ENCODE measurements around the gene KRT8. TPM values are rescaled to one million over a fixed set of nuclear protein-coding genes. Genes with fewer than 3 reads are reported as not detected.

Gene KRT8
- total RNA-seq, 3 donors from 2014 or later (not counting 1 experiment from before 2014, with no cell fraction given): 0.24 to 0.25 TPM; not detected in 1

- Mint-ChIP-seq H3K9me3 (no peaks in the 10 kb centered on the region), H3K4me1 (no peaks in the 10 kb centered on the region), H3K4me3 (no peak overlapping the region), H3K27me3 (ENCODE audit: low read depth in 2 of 2) (peaks cover 0 to 9% of the 10 kb centered on the region in 2 donors), H3K36me3 (no peaks in the 10 kb centered on the region), H3K27ac (no peak overlapping the region)
- Histone ChIP-seq H3K4me1 (ENCODE audit: control insufficient read depth, insufficient read depth, low read length) (no peaks in the 10 kb centered on the region), H3K27ac (ENCODE audit: low read length) (no peak overlapping the region), H3K27me3 (ENCODE audit: control insufficient read depth, insufficient read depth, low read length) (no peaks in the 10 kb centered on the region), H3K36me3 (ENCODE audit: control insufficient read depth, insufficient read depth, low read length) (no peaks in the 10 kb centered on the region), H3K9me3 (ENCODE audit: control insufficient read depth, insufficient read depth, low read length) (no peaks in the 10 kb centered on the region), H3K4me3 (ENCODE audit: low read length) (no peak overlapping the region)
- TF ChIP-seq, protein P1, sequence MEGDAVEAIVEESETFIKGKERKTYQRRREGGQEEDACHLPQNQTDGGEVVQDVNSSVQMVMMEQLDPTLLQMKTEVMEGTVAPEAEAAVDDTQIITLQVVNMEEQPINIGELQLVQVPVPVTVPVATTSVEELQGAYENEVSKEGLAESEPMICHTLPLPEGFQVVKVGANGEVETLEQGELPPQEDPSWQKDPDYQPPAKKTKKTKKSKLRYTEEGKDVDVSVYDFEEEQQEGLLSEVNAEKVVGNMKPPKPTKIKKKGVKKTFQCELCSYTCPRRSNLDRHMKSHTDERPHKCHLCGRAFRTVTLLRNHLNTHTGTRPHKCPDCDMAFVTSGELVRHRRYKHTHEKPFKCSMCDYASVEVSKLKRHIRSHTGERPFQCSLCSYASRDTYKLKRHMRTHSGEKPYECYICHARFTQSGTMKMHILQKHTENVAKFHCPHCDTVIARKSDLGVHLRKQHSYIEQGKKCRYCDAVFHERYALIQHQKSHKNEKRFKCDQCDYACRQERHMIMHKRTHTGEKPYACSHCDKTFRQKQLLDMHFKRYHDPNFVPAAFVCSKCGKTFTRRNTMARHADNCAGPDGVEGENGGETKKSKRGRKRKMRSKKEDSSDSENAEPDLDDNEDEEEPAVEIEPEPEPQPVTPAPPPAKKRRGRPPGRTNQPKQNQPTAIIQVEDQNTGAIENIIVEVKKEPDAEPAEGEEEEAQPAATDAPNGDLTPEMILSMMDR (IDR thresholded peaks at IDR 0.05): no peak
- peak in 1 of 2 donors; percentile 0 for DNase-seq
- no peak for ATAC-seq
- intact Hi-C loops (cut with micrococcal nuclease): no loop called here
- 90% methylated on average over 9 of the region's 9 CpGs for WGBS (ENCODE audit: insufficient coverage)
These were observed 8.6 kb upstream of the KRT8 start for GRCh38 chr12:52913431-52913821.

- DNase-seq: no peak
- H3K27ac Mint-ChIP-seq: no peak overlapping the region
- TF ChIP-seq, protein P1 (IDR thresholded peaks at IDR 0.05): no peak
- no peaks in the 10 kb centered on the region for H3K9me3 Mint-ChIP-seq
- WGBS (ENCODE audit: insufficient coverage): 88% methylated on average over 8 of the region's 8 CpGs
- intact Hi-C loops (cut with micrococcal nuclease): no loop called here
- no peak for ATAC-seq
- Histone ChIP-seq H3K36me3 (ENCODE audit: control insufficient read depth, insufficient read depth, low read length) (no peaks in the 10 kb centered on the region), H3K9me3 (ENCODE audit: control insufficient read depth, insufficient read depth, low read length) (no peaks in the 10 kb centered on the region), H3K27ac (ENCODE audit: low read length) (no peak overlapping the region), H3K4me3 (ENCODE audit: low read length) (no peak overlapping the region), H3K4me1 (ENCODE audit: control insufficient read depth, insufficient read depth, low read length) (no peaks in the 10 kb centered on the region), H3K27me3 (ENCODE audit: control insufficient read depth, insufficient read depth, low read length) (no peaks in the 10 kb centered on the region)
- peaks cover 0 to 1% of the 10 kb centered on the region in 2 donors for H3K4me1 Mint-ChIP-seq
- no peaks in the 10 kb centered on the region for H3K36me3 Mint-ChIP-seq
- no peak overlapping the region for H3K4me3 Mint-ChIP-seq
- H3K27me3 Mint-ChIP-seq (ENCODE audit: low read depth in 2 of 2): peaks cover 0 to 10% of the 10 kb centered on the region in 2 donors
These were observed 8.0 kb upstream of the KRT8 start for GRCh38 chr12:52912711-52913430.

- H3K27me3 ChIP-seq (ENCODE audit: control insufficient read depth, insufficient read depth, low read length): no peaks in the 10 kb centered on the region
- Mint-ChIP-seq H3K36me3 (no peaks in the 10 kb centered on the region), H3K9me3 (no peaks in the 10 kb centered on the region), H3K27me3 (ENCODE audit: low read depth in 2 of 2) (peaks cover 0 to 15% of the 10 kb centered on the region in 2 donors), H3K4me1 (peaks cover 0 to 8% of the 10 kb centered on the region in 2 donors), H3K27ac (no peak overlapping the region), H3K4me3 (no peak overlapping the region)
- H3K27ac ChIP-seq (ENCODE audit: low read length): no peak overlapping the region
- no peak overlapping the region for H3K4me3 ChIP-seq (ENCODE audit: low read length)
- no peaks in the 10 kb centered on the region for H3K9me3 ChIP-seq (ENCODE audit: control insufficient read depth, insufficient read depth, low read length)
- H3K4me1 ChIP-seq (ENCODE audit: control insufficient read depth, insufficient read depth, low read length): peaks cover 9% of the 10 kb centered on the region
- H3K36me3 ChIP-seq (ENCODE audit: control insufficient read depth, insufficient read depth, low read length): no peaks in the 10 kb centered on the region
- 70% methylated on average over 10 of the region's 10 CpGs for WGBS (ENCODE audit: insufficient coverage)
- no peak for ATAC-seq
- peak in 1 of 2 donors; percentile 0 for DNase-seq
- intact Hi-C loops (cut with micrococcal nuclease): no loop called here
- TF ChIP-seq, protein P1 (IDR thresholded peaks at IDR 0.05): no peak
These were observed 5.5 kb upstream of the KRT8 start for GRCh38 chr12:52910248-52910883.
